Astrocyte of the cerebellum (primary cell): ENCODE results near the gene HOXA5.

Source experiments
- DNase-seq: peaks from one replicate; pipeline ENCODE4 v3.0.0-alpha.2; 2011; ENCODE audit warnings: low read depth
- H3K4me3 ChIP-seq: 2 replicates; pipeline ENCODE4 v1.5.1; 2011; ENCODE audit warnings: mild to moderate bottlenecking, low read depth, low read length, moderate library complexity
- CTCF ChIP-seq: IDR thresholded peaks from 2 replicates; pipeline ENCODE4 v1.5.1; 2012; ENCODE audit warnings: low read length, low read depth, moderate library complexity, mild to moderate bottlenecking; ENCODE audit errors: missing control alignments
- in situ Hi-C: cut with HindIII; loops from 2 replicates; pipeline ENCODE4 v1.10.0; 2017; ENCODE audit warnings: low sequenced_read_pairs

The HOXA5 gene

GRCh38 chr7:27176962-27177794, 33.7 kb upstream of the HOXA5 start:
- no peak for DNase-seq
- no peak for TF ChIP-seq CTCF
- in situ Hi-C loops = no loop called here
- no peak overlapping the region for H3K4me3 ChIP-seq

DNA sequence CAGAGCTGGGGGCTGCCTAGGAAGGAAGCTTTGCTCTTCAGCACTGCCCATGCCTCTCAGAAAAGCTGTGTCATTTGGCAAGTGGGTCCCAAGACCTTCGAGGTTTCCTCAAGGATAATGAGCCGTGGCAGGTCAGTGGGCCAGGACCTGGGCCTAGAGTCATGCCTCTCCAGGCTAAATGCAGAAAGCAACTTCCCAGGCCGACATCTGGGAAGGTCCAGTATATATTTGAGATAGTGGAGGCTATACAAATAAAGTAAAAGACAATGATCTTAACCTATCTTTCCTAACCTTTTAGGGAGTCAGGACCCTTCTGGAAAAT, 33.0 kb upstream of the HOXA5 start:
- no peak for DNase-seq
- no peak overlapping the region for H3K4me3 ChIP-seq
- TF ChIP-seq CTCF = no peak
- in situ Hi-C loops = no loop called here

- no peak for DNase-seq
- no peak for TF ChIP-seq CTCF
- no peak overlapping the region for H3K4me3 ChIP-seq
- in situ Hi-C loops = no loop called here
These were observed 32.4 kb upstream of the HOXA5 start for GRCh38 chr7:27175626-27176523.

DNA sequence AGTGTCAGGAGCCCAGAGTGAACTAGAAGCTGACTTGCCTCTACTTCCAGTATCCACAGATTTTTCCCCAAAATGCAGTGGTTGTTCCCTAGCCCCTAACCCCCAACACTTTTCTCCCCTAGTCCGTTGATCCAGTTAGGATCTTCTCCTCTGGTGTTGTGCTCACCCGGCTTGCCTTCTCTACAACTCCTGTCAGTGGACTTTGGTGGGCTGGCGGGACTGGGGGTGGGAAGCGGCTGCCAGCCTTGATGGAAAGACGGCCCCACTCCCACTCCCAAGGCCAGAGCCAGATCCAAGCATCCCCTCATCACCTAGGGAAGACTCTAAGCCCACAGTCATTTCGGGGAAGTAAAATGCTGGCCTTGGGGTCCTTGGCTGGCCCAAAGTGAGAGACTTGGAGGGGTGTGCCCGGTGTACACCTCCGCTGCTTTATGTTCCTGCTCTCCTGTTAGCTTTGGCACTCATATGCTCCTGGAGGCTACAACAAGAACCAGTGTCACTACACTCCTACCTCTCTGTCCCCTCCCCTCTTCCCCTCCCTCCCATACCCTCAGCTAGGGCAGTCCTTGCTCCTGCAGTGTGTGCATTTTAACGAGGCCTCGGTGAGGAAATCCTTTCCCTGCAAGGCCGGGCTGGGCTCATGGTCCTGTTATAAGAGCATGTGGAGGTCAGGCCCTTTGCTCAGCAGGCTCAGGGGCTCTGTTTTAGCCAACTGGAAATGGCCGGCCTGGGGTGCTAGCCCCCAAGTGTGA, 31.6 kb upstream of the HOXA5 start:
- DNase-seq = no peak
- H3K4me3 ChIP-seq = no peak overlapping the region
- no peak for TF ChIP-seq CTCF
- in situ Hi-C loops = loop anchor here (25.0 kb wide), 1 partner anchor 1013 kb away; the partner anchor contains the start of gene NFE2L3

DNA sequence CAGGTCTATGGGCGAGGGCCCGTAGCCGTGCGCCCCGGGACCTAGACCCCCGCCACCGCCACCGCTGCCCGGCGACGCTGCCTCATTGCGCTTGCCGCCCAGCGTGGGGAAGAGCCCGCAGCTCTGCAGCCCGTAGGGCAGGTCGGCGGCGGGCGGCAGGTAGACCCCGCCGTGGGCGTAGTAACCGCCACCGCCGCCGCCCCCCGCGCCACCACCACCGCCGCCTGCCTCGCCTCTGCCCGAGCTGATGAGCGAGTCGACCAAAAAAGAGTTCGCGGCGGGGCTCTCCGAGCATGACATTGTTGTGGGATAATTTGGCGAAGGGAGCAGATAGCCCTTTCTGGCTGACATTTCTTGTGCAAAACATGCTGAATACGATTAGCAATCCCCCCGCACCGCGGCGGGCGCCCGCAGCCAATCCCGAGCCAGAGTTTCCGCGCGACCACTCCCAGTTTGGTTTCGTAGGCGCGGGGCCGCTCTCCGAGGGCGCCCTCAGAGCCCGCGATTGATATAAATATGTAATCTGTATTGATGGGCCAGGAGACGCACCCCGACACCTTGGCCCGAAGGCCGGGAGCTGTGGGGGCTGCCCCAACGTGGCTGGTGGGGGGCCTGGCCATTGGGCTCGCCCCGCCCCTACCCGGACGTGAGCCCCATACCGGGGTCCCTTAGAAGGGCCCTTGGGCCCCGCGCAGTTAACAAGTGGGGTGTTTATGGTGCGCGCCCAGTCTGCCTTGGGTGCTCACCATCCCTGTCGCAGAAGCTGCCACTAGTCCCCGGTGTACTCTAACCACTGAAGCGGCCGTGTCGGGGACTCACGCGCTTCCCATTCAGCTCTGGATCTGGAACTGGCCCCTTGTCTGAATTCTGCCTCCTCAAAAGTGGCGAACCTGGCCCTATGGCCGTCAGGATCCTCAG, 30.7 kb upstream of the HOXA5 start, which contains the start of gene HOXA10:
Gene HOXA10 (minus strand): TSS at position 365 of the 918 bp plus-strand sequence. CDS start 14 bp downstream, at position 351.
- no peak for DNase-seq
- in situ Hi-C loops = loop anchor here (25.0 kb wide), 1 partner anchor 1012 kb away; the partner anchor contains the start of gene NFE2L3

More for the DNA sequence above, 30.7 kb upstream of the HOXA5 start, which contains the start of gene HOXA10:
- TF ChIP-seq CTCF = no peak
- no peak within 1 kb of the TSS for H3K4me3 ChIP-seq
